K562 (cell line): ENCODE data around the gene EGLN1. TPM values are rescaled to one million over a fixed set of nuclear protein-coding genes. Genes with fewer than 3 reads are reported as not detected.
A peak's percentile ranks its signal among the peaks of the same experiment; 100 is the strongest.

Source experiments
- ATAC-seq: fragments of 200-7000 bp; cut with Tn5 transposase; 3 replicates; pipeline ENCODE4 v1.9.1; 2020; ENCODE audit warnings: moderate library complexity
- BruUV-seq: library from RNA; stranded (reverse); fragments of 400-500 nt; replicated peaks from 2 replicates; lab custom pipeline; 2021; lab: Mats Ljungman, UMichigan
- CTCF ChIA-PET: fragments of 300-600 bp; formaldehyde crosslinking; extraction: SDS; loops from one replicate; lab custom pipeline; 2021; ENCODE audit warnings: low intra/inter-chr PET ratio; lab: Yijun Ruan, JAX
- POLR2A ChIA-PET: fragments of 300-600, 350-650 bp; sonication (Branson Sonifier 250); formaldehyde crosslinking; extraction: SDS; loops from one replicate; lab custom pipeline; 2021; ENCODE audit warnings: antibody characterized with exemption, inconsistent platforms; lab: Yijun Ruan, JAX
- DNase-seq, 4 experiments: peaks; one replicate each; pipeline versions ENCODE4 v3.0.0 to v3.0.0-alpha.2; 2011 to 2018; ENCODE audit warnings: low spot score in 3 of 4, mixed read lengths in 3 of 4; ENCODE audit errors: extremely low read depth in 1 of 4
- FAIRE-seq: peaks from 2 replicates; lab custom pipeline; 2011; peaks lifted over from hg19 to GRCh38; lab: Jason Lieb, UNC
- H2AFZ ChIP-seq: 2 replicates; pipeline ENCODE4 v1.6.0; 2011; ENCODE audit warnings: low read depth, low read length, control low read depth, inconsistent platforms
- H3K27ac ChIP-seq: fragments of 200-600 bp; 3 replicates; pipeline ENCODE4 v1.8.0; 2011; ENCODE audit warnings: low read depth, mild to moderate bottlenecking, control low read depth, inconsistent platforms, low read length, moderate library complexity, mixed read lengths; ENCODE audit errors: extremely low read depth
- H3K27me3 ChIP-seq, 2 experiments: fragments of 300-600 bp in 1 of 2; 2 replicates in 1 of 2; 3 replicates in 1 of 2; pipeline versions ENCODE4 v1.6.0 to v1.8.0; 2011; ENCODE audit warnings: inconsistent platforms in 2 of 2, low read length in 2 of 2, mild to moderate bottlenecking in 1 of 2, mixed read lengths in 1 of 2, moderate library complexity in 1 of 2; ENCODE audit not compliant: control insufficient read depth in 2 of 2, insufficient read depth in 2 of 2
- H3K36me3 ChIP-seq: fragments of 300-600 bp; 3 replicates; pipeline ENCODE4 v1.8.0; 2011; ENCODE audit warnings: mild to moderate bottlenecking, low read length, inconsistent platforms; ENCODE audit not compliant: control insufficient read depth, insufficient read depth
- H3K4me1 ChIP-seq, 2 experiments: fragments of 200-600 bp in 1 of 2; replicated peaks in 1 of 2; 2 replicates in 1 of 2; 3 replicates in 1 of 2; pipeline versions ENCODE4 v1.5.1 to v1.8.0; 2011; ENCODE audit warnings: inconsistent platforms in 2 of 2, low read length in 2 of 2, mild to moderate bottlenecking in 1 of 2, mixed read lengths in 1 of 2, moderate library complexity in 1 of 2; ENCODE audit not compliant: control insufficient read depth in 2 of 2, insufficient read depth in 2 of 2
- H3K4me2 ChIP-seq: 2 replicates; pipeline ENCODE4 v1.6.1; 2011; ENCODE audit warnings: low read length, control low read depth, inconsistent platforms, mixed read lengths; ENCODE audit not compliant: insufficient read depth
- H3K4me3 ChIP-seq: fragments of 200-600 bp; sonication (generic), shearing (Covaris generic); 2 replicates; pipeline ENCODE4 v1.5.1; 2016; ENCODE audit warnings: control low read depth, inconsistent platforms
- H3K79me2 ChIP-seq: fragments of 200-600 bp; 3 replicates; pipeline ENCODE4 v1.8.0; 2011; ENCODE audit warnings: low read length, inconsistent platforms; ENCODE audit not compliant: control insufficient read depth, insufficient read depth
- H3K9ac ChIP-seq, 2 experiments: 2 replicates each; pipeline versions ENCODE4 v1.6.0 to v1.6.1; 2011; ENCODE audit warnings: low read depth in 2 of 2, low read length in 2 of 2, control low read depth in 1 of 2, inconsistent platforms in 1 of 2, mild to moderate bottlenecking in 1 of 2, mixed read lengths in 1 of 2; ENCODE audit not compliant: insufficient read depth in 1 of 2
- H3K9me1 ChIP-seq: one replicate; pipeline ENCODE4 v1.6.0; 2011; ENCODE audit warnings: inconsistent platforms, mild to moderate bottlenecking, low read length, moderate library complexity; ENCODE audit not compliant: control insufficient read depth, insufficient read depth
- H3K9me3 ChIP-seq: replicated peaks from 2 replicates; pipeline ENCODE4 v1.5.1; 2011; ENCODE audit warnings: low read depth, low read length, inconsistent platforms; ENCODE audit not compliant: control insufficient read depth, insufficient read depth
- H4K20me1 ChIP-seq: replicated peaks from 2 replicates; pipeline ENCODE4 v1.6.1; 2011; ENCODE audit warnings: low read length, inconsistent platforms, mixed read lengths; ENCODE audit not compliant: control insufficient read depth, insufficient read depth
- ARID4B ChIP-seq: sonication (generic); formaldehyde crosslinking; IDR thresholded peaks from 2 replicates; pipeline ENCODE4 v1.8.0; 2022; ENCODE audit warnings: mild to moderate bottlenecking, missing genetic modification reagents
- CHAMP1 ChIP-seq: fragments of 450-650 bp; IDR thresholded peaks from 2 replicates; pipeline ENCODE4 v1.6.1; 2016; ENCODE audit warnings: mild to moderate bottlenecking
- KDM1A ChIP-seq, 2 experiments: fragments of 450-650 bp; IDR thresholded peaks; 2 replicates each; pipeline ENCODE4 v1.6.1; 2016; ENCODE audit warnings: mild to moderate bottlenecking in 2 of 2
- MCM5 ChIP-seq: fragments of 450-650 bp; IDR thresholded peaks from 2 replicates; pipeline ENCODE4 v1.6.1; 2016; ENCODE audit warnings: low read depth
- MLLT1 ChIP-seq, 2 experiments: fragments of 450-650 bp; IDR thresholded peaks; 2 replicates each; pipeline ENCODE4 v1.6.1; 2016
- ZNF668 ChIP-seq: fragments of 250-450 bp; sonication (Bioruptor Pico); IDR thresholded peaks from 2 replicates; pipeline ENCODE4 v1.8.0; 2022; ENCODE audit warnings: mild to moderate bottlenecking, inconsistent platforms
- WGBS: fragments of 100-300 bp; shearing (Covaris generic); methylation state at CpG from one replicate; pipeline ENCODE4 v1.1.6; 2016; ENCODE audit warnings: low coverage, mixed read lengths; ENCODE audit not compliant: insufficient coverage; ENCODE audit errors: missing lambda C conversion rate; 5-methylcytosine and 5-hydroxymethylcytosine counted together
- in situ Hi-C: fragments of 300-500 bp; cut with MboI; formaldehyde crosslinking; loops from 4 replicates; pipeline ENCODE4 v1.15.0; 2018; ENCODE audit warnings: inconsistent platforms, mixed read lengths
- intact Hi-C: fragments of 100-400 bp; cut with micrococcal nuclease; formaldehyde crosslinking; loops from 2 replicates; pipeline ENCODE4 v1.14.2; 2022
- polyA plus RNA-seq, 8 experiments: library from polyadenylated mRNA; depleted of rRNA in 4 of 8; stranded (reverse) in 5 of 8; unstranded in 3 of 8; fragments of >200 nt; fragmentation: Nextera tagmentation in 2 of 8; fragmentation: Illumina TruSeq in 1 of 8; extraction: Ambion mirVana in 2 of 8; extraction: Trizol in 1 of 8; gene quantifications; 2 replicates each; pipeline versions ENCODE4 v1.2.1 to v1.2.3, GENCODE V29; 2011 to 2014; ENCODE audit warnings: inconsistent platforms in 1 of 8, missing spikeins in 1 of 8
- total RNA-seq, 7 experiments: library from RNA; depleted of rRNA in 6 of 7; stranded (reverse); fragments of >200 nt in 6 of 7; fragmentation: Illumina TruSeq in 2 of 7; extraction: Trizol in 2 of 7; gene quantifications; 2 replicates each; pipeline versions ENCODE4 v1.2.1 to v1.2.3, GENCODE V29; 2011 to 2021; ENCODE audit warnings: low replicate concordance in 1 of 7
- TF ChIP-seq, protein P1 (sequence below): fragments of 250-450 bp; sonication (Bioruptor Pico); IDR thresholded peaks from 2 replicates; pipeline ENCODE4 v1.5.0; 2020; ENCODE audit warnings: mild to moderate bottlenecking, borderline replicate concordance

EGLN1 gene
- total and polyA plus RNA-seq, 9 of the 15 experiments (the other 6 are each of a cell fraction or from before 2014, with no cell fraction given), result 5.2 to 54.3 (median 24.6) TPM

DNA sequence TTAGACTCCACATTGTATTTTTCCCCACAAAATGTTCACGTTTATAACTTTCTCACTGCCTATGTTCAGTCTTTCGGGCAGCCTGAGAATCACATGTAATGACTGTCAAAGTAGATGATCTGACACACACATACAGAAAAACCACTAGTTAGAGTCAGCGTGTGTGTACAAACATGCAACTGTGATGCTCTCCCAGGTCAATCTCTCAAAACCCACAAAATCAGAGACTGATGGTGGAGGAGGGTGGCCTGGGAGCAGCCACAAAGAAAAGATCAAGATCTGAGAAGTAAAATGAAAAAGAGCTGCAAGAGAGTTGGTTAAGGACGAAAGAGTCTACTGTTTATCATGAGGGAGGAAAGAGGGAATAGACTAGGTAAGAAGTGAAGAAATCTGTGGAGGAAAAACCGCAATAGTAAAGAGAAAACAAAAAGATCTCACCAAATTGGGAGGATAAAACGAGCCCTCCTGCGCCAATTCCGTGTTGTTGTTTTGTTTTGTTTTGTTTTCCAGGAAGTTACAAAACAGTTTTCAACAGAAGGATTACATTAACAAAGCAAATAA, 2.3 kb downstream of the EGLN1 start:
- Histone ChIP-seq H3K79me2 (peaks cover 69% of the 10 kb centered on the region), H2AFZ (no peak overlapping the region), H3K27ac (peak overlapping the region; percentile 75), H3K9me3 (no peaks in the 10 kb centered on the region), H3K36me3 (peaks cover 33% of the 10 kb centered on the region), H3K4me2 (peak overlapping the region; percentile 93), H3K9me1 (no peaks in the 10 kb centered on the region), H4K20me1 (peaks cover 32% of the 10 kb centered on the region), H3K27me3 (no peaks in the 10 kb centered on the region), H3K4me1 (peaks cover 21 to 28% of the 10 kb centered on the region in 2 experiments), H3K4me3 (peak overlapping the region; percentile 62), H3K9ac (peak overlapping the region; percentile 76 to 98; a peak in 3 of 4 replicates)
- in situ Hi-C loops, result no loop called here
- BruUV-seq, result no TSS peak
- peak in 2 of 4 experiments; percentile 16 to 31 for DNase-seq
- peak; percentile 0; the same call in 1 of the 3 replicates for ATAC-seq
- CTCF ChIA-PET, result no interaction called here
- FAIRE-seq, result no peak
- WGBS, result 2% methylated on average over 8 of the region's 8 CpGs
- POLR2A ChIA-PET, result interaction anchor here (0.5 to 3.3 kb wide), 11 partner anchors 9 to 753 kb away, joined by 3 to 18 read pairs (median 3); no protein-coding TSS in a partner anchor
- intact Hi-C loops, result loop anchor here (2.0 to 5.0 kb wide), 4 partner anchors 72 to 182 kb away; partner anchors contain the start of genes GNPAT and TSNAX
- no peak for TF ChIP-seq MCM5
- TF ChIP-seq CHAMP1, result no peak
- no peak for TF ChIP-seq ZNF668 (CRISPR knock-in tag)
- TF ChIP-seq, protein P1, sequence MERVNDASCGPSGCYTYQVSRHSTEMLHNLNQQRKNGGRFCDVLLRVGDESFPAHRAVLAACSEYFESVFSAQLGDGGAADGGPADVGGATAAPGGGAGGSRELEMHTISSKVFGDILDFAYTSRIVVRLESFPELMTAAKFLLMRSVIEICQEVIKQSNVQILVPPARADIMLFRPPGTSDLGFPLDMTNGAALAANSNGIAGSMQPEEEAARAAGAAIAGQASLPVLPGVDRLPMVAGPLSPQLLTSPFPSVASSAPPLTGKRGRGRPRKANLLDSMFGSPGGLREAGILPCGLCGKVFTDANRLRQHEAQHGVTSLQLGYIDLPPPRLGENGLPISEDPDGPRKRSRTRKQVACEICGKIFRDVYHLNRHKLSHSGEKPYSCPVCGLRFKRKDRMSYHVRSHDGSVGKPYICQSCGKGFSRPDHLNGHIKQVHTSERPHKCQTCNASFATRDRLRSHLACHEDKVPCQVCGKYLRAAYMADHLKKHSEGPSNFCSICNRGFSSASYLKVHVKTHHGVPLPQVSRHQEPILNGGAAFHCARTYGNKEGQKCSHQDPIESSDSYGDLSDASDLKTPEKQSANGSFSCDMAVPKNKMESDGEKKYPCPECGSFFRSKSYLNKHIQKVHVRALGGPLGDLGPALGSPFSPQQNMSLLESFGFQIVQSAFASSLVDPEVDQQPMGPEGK (CRISPR knock-in tag), result no peak
- 0 out of 2 replicates have a peak, but pooled peaks have one; percentile 34 for TF ChIP-seq ARID4B (CRISPR knock-in tag)
- peak in 1 of 2 experiments; percentile 22; a peak in 1 of 4 replicates for TF ChIP-seq MLLT1 (IDR thresholded peaks at IDR 0.05)
- TF ChIP-seq KDM1A (IDR thresholded peaks at IDR 0.05), result peak; percentile 66 to 78
